ENCODE data around the gene AFF1. TPM values are rescaled to one million over a fixed set of nuclear protein-coding genes. Genes with fewer than 3 reads are reported as not detected.
"Not testable (repeated sequence)": the region's sequence is repeated elsewhere in the genome, so short reads cannot be mapped to it uniquely, and the experiment has no call there.

AFF1 gene
- total RNA-seq, 1 donor from 2014 or later = 44.3 TPM

DNA sequence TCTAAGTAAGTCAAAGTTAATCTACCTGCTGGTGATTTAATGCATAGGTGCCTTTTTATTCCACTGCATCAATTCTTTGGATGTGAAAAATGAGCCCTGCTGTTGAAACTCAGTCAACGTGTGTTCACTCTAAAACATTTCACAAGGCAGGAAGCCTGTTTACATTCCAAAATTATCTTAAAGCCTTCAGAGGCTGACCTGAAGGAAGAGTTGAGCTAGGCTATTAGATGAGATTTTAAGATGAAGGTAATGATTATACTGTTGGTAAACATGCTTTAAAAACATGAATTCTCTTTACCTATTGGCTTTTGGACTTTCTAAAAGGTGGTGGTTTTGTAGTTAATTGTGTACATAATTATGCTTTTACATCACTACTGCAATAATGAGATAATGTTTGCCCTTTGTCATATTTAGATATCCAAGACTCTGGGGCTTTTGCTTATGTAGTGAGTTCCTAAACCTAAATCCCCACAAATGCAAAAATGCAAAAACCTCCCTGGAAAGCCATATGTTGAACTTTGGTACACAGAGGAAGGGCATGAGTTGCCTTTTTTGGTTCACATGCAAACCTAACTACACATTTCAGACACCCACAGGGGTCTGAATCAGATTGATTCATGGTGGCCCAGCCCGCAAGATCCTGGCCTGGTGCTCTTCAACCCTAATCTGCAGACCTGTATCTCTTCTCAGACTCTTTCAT lies 193.3 kb downstream of the AFF1 start:
- peaks cover 65% of the 10 kb centered on the region for H3K36me3 Mint-ChIP-seq (ENCODE audit: low read depth)
- no peak overlapping the region for H3K27ac Mint-ChIP-seq
- H3K9me3 Mint-ChIP-seq = no peaks in the 10 kb centered on the region
- no peaks in the 10 kb centered on the region for H3K27me3 Mint-ChIP-seq
- no peak overlapping the region for H3K4me3 Mint-ChIP-seq
- H3K4me1 Mint-ChIP-seq = no peaks in the 10 kb centered on the region
- intact Hi-C loops (cut with micrococcal nuclease) = no loop called here
- DNase-seq = no peak

DNA sequence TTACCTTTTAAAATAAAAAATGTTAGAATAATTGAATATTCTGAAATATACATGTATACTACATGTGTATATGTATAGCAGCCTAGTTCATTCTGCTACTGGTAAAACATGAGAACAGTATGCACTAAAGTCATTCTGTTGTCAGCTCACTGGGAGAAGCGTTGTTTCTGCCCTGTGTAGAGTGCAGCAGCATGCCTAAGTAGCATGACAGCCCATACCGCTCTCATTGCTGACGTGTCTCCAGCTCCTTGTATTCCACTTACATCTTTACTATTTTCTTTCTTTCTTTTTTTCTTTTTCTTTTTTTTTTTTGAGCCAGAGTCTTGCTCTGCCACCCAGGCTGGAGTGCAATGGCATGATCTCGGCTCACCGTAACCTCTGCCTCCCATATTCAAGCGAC lies 194.9 kb downstream of the AFF1 start:
- peaks cover 2% of the 10 kb centered on the region for H3K4me1 Mint-ChIP-seq
- H3K36me3 Mint-ChIP-seq (ENCODE audit: low read depth) = peaks cover 72% of the 10 kb centered on the region
- H3K4me3 Mint-ChIP-seq = no peak overlapping the region
- no peaks in the 10 kb centered on the region for H3K9me3 Mint-ChIP-seq
- no peaks in the 10 kb centered on the region for H3K27me3 Mint-ChIP-seq
- no peak for DNase-seq
- no peak overlapping the region for H3K27ac Mint-ChIP-seq
- intact Hi-C loops (cut with micrococcal nuclease) = no loop called here

DNA sequence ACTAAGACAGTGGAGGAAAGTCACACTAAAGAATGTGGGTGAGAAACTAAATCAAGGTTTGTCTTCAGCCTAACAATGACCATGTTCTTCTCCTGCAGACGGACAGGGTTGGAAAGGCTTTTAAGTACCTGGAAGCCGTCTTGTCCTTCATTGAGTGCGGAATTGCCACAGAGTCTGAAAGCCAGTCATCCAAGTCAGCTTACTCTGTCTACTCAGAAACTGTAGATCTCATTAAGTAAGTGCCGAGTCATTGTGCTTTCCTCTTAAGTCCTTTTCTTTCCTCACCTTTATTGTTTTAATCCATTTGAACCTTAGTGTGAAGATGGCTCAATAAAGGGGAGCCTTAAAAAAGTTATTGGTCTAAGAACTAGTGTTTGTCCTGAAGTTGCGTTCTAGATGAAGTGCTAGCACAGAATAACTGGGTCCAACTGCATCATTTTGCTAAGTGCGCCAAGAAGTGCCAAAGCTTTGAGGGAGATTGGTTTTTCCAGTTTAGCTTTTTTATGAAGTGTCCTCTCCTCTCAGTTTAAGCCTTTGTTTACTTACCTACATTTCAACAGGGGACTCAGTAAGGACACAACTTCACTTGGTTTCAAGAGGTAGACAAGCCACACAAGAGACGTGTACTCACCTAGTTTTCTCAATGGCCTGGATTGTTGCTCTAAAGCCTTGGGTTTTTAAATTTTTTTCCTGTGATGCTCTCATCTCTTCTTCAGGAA lies 196.3 kb downstream of the AFF1 start:
- no peak overlapping the region for H3K27ac Mint-ChIP-seq
- no peak overlapping the region for H3K4me3 Mint-ChIP-seq
- peaks cover 72% of the 10 kb centered on the region for H3K36me3 Mint-ChIP-seq (ENCODE audit: low read depth)
- H3K9me3 Mint-ChIP-seq = no peaks in the 10 kb centered on the region
- H3K27me3 Mint-ChIP-seq = no peaks in the 10 kb centered on the region
- peaks cover 2% of the 10 kb centered on the region for H3K4me1 Mint-ChIP-seq
- intact Hi-C loops (cut with micrococcal nuclease) = no loop called here
- no peak for DNase-seq

GRCh38 chr4:87132035-87132434 lies 197.2 kb downstream of the AFF1 start:
- Mint-ChIP-seq H3K27ac (no peak overlapping the region), H3K36me3 (ENCODE audit: low read depth) (peaks cover 69% of the 10 kb centered on the region), H3K9me3 (no peaks in the 10 kb centered on the region), H3K4me1 (peaks cover 2% of the 10 kb centered on the region), H3K27me3 (no peaks in the 10 kb centered on the region), H3K4me3 (no peak overlapping the region)
- intact Hi-C loops (cut with micrococcal nuclease) = no loop called here
- DNase-seq = no peak

GRCh38 chr4:87133183-87133582 lies 198.4 kb downstream of the AFF1 start:
- peaks cover 2% of the 10 kb centered on the region for H3K4me1 Mint-ChIP-seq
- H3K36me3 Mint-ChIP-seq (ENCODE audit: low read depth) = peaks cover 64% of the 10 kb centered on the region
- no peak for DNase-seq
- intact Hi-C loops (cut with micrococcal nuclease) = no loop called here
- no peak overlapping the region for H3K27ac Mint-ChIP-seq
- H3K9me3 Mint-ChIP-seq = no peaks in the 10 kb centered on the region
- no peaks in the 10 kb centered on the region for H3K27me3 Mint-ChIP-seq
- H3K4me3 Mint-ChIP-seq = no peak overlapping the region

DNA sequence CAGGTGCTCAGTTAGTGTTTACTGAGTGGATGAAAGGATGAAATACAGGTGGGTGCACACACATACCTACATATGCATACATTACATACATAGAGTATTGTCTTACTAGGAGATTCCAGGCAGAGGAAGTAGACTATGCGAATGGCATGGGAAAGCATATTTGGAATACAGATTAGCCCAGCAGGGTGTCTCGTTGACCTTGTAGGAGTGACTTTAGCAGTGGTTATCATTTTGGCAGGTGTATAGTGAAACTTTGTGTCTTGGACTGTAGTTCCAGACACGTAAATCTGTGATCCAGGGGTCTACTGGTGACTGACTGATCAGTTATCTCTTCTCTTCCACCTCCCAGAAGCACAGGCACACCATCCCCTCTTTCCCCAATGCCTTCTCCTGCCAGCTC lies 199.3 kb downstream of the AFF1 start:
- intact Hi-C loops (cut with micrococcal nuclease) = no loop called here
- Mint-ChIP-seq H3K4me1 (peaks cover 2% of the 10 kb centered on the region), H3K36me3 (ENCODE audit: low read depth) (peaks cover 58% of the 10 kb centered on the region), H3K27ac (no peak overlapping the region), H3K9me3 (no peaks in the 10 kb centered on the region), H3K4me3 (no peak overlapping the region), H3K27me3 (no peaks in the 10 kb centered on the region)
- no peak for DNase-seq

DNA sequence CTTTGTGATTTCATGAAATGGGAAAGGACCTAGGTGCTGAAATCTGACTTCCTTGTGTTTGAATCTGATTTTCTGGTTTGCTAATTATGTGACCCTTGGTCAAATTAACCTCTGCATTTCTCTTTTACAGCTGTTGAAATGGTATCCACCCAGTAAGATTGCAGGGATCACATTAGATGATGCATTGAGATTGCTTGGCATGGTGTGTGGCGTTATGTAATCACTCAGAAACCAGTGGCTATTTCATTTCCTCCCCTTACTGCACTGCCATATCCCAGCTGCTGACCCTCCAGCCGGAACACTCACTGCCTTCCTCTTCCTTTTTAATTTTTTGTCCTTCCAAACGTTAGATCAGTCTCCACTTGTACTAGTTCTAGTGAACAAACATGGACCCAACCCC lies 206.6 kb downstream of the AFF1 start:
- Mint-ChIP-seq H3K27ac (no peak overlapping the region), H3K27me3 (no peaks in the 10 kb centered on the region), H3K9me3 (no peaks in the 10 kb centered on the region), H3K4me1 (peaks cover 3% of the 10 kb centered on the region), H3K4me3 (no peak overlapping the region), H3K36me3 (ENCODE audit: low read depth) (peaks cover 32% of the 10 kb centered on the region)
- intact Hi-C loops (cut with micrococcal nuclease) = no loop called here
- no peak for DNase-seq

DNA sequence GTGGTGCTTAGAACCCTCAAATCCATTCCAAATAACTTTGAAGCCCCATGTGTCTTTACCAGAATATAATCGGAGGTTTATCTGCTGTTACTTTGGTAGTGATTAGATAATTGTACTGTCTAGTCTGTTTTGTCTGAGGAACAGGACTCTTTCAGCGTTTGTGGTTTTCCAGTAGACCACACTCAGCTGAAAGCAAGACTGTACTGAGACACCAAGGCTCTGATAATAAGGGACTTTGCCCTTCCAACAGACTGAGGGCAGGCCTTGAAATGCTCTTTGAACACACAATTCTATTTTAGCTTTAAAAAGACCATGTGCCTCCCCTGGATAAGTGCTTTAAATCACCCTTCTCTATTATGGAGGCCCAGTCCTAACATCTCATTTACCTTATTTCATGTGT lies 209.5 kb downstream of the AFF1 start:
- Mint-ChIP-seq H3K27ac (no peak overlapping the region), H3K4me3 (no peak overlapping the region), H3K9me3 (no peaks in the 10 kb centered on the region), H3K27me3 (no peaks in the 10 kb centered on the region), H3K4me1 (peaks cover 3% of the 10 kb centered on the region), H3K36me3 (ENCODE audit: low read depth) (peaks cover 26% of the 10 kb centered on the region)
- peak; percentile 46 for DNase-seq
- intact Hi-C loops (cut with micrococcal nuclease) = no loop called here

DNA sequence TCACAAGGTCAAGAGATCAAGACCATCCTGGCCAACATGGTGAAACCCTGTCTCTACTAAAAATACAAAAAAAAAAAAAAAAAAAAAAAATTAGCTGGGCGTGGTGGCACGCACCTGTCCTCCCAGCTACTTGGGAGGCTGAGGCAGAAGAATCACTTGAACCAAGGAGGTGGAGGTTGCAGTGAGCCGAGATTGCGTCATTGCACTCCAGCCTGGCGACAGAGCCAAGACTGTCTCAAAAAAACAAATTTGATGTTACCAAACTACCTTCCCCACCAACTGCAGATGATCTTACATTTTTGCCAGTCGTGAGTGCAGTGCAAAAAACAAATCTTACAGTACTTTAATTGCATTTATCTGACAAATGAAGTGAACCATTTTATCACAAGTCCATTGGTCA lies 211.1 kb downstream of the AFF1 start:
- H3K36me3 Mint-ChIP-seq (ENCODE audit: low read depth) = peaks cover 20% of the 10 kb centered on the region
- intact Hi-C loops (cut with micrococcal nuclease); H3K27ac Mint-ChIP-seq; H3K9me3 Mint-ChIP-seq; DNase-seq; H3K27me3 Mint-ChIP-seq; H3K4me1 Mint-ChIP-seq; H3K4me3 Mint-ChIP-seq: not testable (repeated sequence)

DNA sequence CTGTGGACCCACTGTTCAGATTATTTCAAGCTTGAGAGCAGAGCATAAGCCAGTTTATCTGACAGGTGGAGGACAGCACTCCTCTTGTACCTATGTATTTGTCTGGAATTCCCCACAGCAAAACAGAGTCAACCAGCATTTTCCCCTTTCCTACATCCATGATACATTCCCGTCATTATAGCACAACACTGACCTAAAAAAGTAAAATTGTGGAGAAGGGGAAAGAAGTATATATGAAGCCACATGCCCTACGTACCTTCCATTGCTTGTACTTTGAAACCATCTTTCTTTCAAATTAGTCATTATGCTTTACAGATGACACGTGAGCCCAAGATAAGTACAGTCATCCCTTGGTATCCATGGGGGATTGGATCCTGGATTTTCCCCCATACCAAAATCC lies 212.3 kb downstream of the AFF1 start:
- Mint-ChIP-seq H3K27me3 (no peaks in the 10 kb centered on the region), H3K4me1 (peaks cover 5% of the 10 kb centered on the region), H3K9me3 (no peaks in the 10 kb centered on the region), H3K36me3 (ENCODE audit: low read depth) (peaks cover 12% of the 10 kb centered on the region), H3K27ac (no peak overlapping the region), H3K4me3 (no peak overlapping the region)
- DNase-seq = no peak
- intact Hi-C loops (cut with micrococcal nuclease) = no loop called here

DNA sequence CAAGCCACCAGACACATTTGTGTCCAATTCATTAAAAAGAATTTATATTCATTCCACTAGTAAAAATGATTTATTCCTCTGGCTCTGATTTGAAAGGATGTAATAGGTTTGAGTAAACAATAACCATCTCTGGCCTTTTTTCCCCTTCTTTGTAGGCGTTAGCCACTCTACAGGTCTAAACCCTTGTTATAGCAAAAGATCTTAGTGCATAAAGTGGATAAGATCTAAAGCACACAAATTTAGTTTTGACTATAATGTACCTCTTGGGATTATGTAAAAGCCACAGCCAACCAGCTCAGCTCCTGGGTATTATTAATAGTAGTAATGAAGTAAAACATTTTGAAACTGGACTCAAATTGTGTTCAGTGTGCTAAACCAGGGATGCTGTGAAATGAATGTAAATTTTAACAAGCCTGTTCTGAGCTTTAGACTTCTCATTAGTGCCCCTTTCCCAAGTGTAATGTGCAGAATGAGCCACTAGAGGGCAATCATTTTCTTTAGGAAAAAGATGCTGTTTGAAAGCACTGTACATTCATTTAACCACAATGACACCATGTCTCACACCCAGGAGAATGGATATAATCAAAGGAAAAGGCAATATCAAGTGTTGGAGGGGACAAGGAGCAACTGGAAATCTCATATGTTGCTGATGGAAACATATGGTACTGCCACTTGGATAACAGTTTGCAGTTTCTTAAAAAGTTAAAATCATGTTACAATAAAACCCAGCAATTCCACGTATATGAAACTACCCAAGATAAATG lies 215.9 kb downstream of the AFF1 start:
- Mint-ChIP-seq H3K27me3 (no peaks in the 10 kb centered on the region), H3K9me3 (no peaks in the 10 kb centered on the region), H3K4me1 (peaks cover 3% of the 10 kb centered on the region), H3K36me3 (ENCODE audit: low read depth) (peaks cover 4% of the 10 kb centered on the region), H3K4me3 (no peak overlapping the region), H3K27ac (no peak overlapping the region)
- intact Hi-C loops (cut with micrococcal nuclease) = loop anchor here (1.0 to 5.0 kb wide), 3 partner anchors 67 to 314 kb away; no protein-coding TSS in a partner anchor
- DNase-seq = peak; percentile 90

GRCh38 chr4:87151730-87152129 lies 216.9 kb downstream of the AFF1 start:
- Mint-ChIP-seq H3K4me1 (peaks cover 3% of the 10 kb centered on the region), H3K9me3 (no peaks in the 10 kb centered on the region), H3K27me3 (no peaks in the 10 kb centered on the region), H3K4me3 (no peak overlapping the region), H3K27ac (no peak overlapping the region), H3K36me3 (ENCODE audit: low read depth) (no peaks in the 10 kb centered on the region)
- intact Hi-C loops (cut with micrococcal nuclease) = loop anchor here (1.0 to 5.0 kb wide), 3 partner anchors 66 to 313 kb away; no protein-coding TSS in a partner anchor
- DNase-seq = no peak

DNA sequence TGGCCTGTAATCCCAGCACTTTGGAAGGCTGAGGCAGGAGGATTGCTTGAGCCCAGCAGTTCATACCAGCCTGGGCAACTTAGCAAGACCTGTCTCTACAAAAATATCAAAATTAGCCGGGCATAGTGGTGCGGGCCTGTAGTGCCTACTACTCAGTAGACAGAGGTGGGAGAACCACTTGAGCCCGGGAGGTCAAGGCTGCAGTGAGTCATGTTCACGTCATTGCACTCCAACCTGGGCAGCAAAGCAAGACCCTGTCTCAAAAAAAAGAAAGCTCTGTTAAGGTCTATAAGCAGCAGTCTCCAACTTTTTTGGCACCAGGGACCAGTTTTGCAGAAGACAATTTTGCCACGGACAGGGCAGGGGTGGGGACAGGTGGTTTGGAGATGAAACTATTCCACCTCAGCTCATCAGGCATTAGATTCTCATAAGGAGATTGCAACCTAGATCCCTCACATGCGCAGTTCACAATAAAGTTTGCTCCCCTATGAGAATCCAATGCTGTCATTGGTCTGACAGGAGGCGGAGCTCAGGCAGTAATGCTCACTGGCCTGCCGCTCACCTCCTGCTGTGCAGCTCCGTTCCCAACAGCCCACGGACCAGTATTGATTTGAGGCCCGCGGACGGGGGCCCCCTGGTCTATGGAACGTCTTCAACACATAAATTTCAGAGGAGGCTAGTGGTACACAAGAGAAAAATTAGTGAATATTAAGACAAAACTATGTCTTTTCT lies 217.7 kb downstream of the AFF1 start:
- intact Hi-C loops (cut with micrococcal nuclease) = loop anchor here (5.0 kb wide), 1 partner anchor 65 kb away; no protein-coding TSS in a partner anchor
- H3K9me3 Mint-ChIP-seq = no peaks in the 10 kb centered on the region
- no peaks in the 10 kb centered on the region for H3K36me3 Mint-ChIP-seq (ENCODE audit: low read depth)
- no peak overlapping the region for H3K4me3 Mint-ChIP-seq
- H3K4me1 Mint-ChIP-seq = peaks cover 3% of the 10 kb centered on the region
- DNase-seq = no peak
- no peak overlapping the region for H3K27ac Mint-ChIP-seq
- no peaks in the 10 kb centered on the region for H3K27me3 Mint-ChIP-seq
